HG03025 (cell line): Measurements from ENCODE around the gene KLK5.
"Not testable (repeated sequence)": the region's sequence is repeated elsewhere in the genome, so short reads cannot be mapped to it uniquely, and the experiment has no call there.

Experiments
- ATAC-seq: cut with Tn5 transposase; IDR thresholded peaks from one replicate; pipeline ENCODE4 v1.9.1; 2021; ENCODE audit warnings: mild to moderate bottlenecking, moderate library complexity; ENCODE audit not compliant: unreplicated experiment, low FRiP score

KLK5 gene

GRCh38 chr19:50952910-50953309 is at the start of gene KLK5:
Gene KLK5, minus strand, starts transcription at chr19:50953038. Its CDS starts 381 bp downstream, at chr19:50952657.
- ATAC-seq, result no peak

- ATAC-seq, result no peak
Observed at GRCh38 chr19:51002089-51002532, 49.3 kb upstream of the KLK5 start.

- no peak for ATAC-seq
Observed at GRCh38 chr19:51001515-51001914, 48.7 kb upstream of the KLK5 start, which contains the start of gene KLK8. Gene KLK8, minus strand, starts transcription at chr19:51001604. Its CDS starts 437 bp downstream, at chr19:51001167.

- no peak for ATAC-seq
Observed at GRCh38 chr19:51000981-51001380, 48.1 kb upstream of the KLK5 start.

- no peak for ATAC-seq
Observed at GRCh38 chr19:51000426-51000825, 47.6 kb upstream of the KLK5 start.

DNA sequence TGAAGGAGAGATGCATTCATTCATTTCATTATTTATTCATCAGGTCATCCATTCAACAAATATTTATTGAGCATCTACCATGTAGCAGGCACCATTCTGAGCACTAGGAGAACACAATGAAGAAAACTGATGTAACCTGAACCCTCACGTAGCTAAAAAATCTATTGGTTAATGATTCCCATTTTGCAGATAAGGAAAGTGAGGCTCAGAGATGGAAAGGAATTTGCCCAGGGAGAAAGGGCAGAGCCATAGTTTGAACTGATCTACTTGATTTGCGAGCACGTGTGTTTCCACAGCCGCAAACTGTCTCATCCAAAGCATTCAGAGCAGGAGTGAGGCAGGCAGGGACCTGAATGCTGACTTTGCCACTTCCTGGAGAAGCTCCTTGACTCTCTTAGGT is 45.8 kb upstream of the KLK5 start:
- ATAC-seq, result no peak

- no peak for ATAC-seq
Observed at GRCh38 chr19:50998061-50998460, 45.2 kb upstream of the KLK5 start.

DNA sequence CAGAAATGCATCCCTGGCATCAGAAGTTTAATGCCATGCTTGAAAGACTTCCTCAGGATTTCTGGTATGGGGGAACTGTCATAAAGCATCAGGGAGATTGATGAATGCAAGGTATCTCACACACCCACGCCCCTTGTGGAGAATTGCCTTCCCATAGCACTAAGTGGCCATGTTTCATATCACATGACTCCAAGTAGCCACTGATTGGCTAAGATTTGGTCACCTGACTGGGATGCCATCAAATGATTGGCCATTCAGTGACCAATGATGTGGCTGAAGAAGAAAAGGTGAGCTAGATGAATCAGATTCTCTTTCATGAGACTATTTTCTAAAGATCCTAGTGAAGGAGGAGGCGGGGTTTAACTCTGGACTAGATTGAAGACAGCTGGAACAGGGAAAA is 41.3 kb upstream of the KLK5 start:
- ATAC-seq, result no peak

DNA sequence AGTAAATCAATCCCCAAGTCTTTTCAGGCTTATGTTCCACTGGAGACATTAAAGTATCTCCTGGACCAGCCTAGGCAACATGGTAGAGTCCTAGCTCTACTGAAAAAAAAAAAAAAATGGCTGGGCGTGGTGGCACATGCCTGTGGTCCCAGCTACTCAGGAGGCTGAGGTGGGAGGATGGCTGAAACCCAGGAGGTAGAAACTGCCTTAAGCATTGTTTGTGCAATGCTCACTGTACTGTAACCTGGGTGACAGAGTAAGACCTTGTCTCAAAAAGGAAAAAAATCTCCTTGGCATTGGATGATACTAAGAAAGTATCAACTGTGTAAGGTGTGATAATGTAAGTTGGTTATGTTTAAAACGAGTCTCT is 39.8 kb upstream of the KLK5 start:
- no peak for ATAC-seq

DNA sequence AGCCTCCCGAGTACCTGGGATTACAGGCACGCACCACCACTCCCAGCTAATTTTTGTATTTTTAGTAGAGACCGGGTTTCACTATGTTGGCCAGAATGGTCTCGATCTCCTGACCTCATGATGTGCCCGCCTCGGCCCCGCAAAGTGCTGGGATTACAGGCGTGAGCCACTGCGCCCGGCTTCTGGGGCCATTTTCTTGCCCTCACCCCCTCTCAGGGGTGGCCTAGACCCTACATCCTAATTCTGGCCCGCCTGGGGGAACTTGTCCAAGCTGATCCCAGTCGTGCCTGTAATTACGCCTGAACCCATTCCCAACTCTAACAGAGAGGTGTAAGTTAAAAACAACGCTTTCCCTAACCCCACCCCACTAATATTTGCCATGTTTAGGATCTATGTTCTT is 31.6 kb upstream of the KLK5 start:
- ATAC-seq, result not testable (repeated sequence)

DNA sequence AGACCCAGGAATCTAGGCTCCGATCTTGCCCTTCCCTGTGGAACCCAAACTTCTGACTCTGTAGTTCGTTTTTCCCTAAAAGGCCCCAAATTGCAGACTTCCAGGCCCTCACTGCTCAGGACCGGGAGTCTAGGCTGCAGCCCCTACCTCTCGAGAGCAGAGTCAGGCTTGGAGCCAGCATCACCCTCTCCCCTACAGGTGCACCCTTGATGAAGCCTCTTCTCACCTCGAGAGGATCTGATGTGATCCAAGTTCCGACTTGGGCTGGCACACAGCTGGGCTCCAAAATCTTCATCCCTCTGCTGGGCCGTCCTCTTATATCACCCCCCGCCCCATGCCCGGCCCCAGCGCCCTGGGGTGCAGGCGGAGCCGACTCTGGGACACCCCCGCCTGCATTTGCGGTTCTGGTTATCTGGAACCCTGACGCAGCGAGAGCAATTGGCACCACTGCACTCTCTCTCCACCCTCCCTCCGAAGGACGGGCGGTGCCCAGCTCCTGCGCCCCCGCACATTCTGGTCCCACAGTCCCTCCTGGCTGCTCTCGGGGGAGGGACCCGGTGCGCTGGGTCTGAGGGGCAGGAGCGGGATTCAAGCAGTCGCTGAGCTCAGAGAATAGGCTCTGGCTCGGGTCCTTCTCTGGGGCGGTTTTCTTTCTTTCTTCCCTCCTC is 30.9 kb upstream of the KLK5 start, which contains the start of gene KLK7:
Gene KLK7 (minus strand): TSS at position 293 of the 668 bp plus-strand sequence. CDS start 1,518 bp downstream, outside the sequence.
- ATAC-seq, result no peak

GRCh38 chr19:50982186-50982585 is 29.3 kb upstream of the KLK5 start:
- ATAC-seq, result no peak

- ATAC-seq, result no peak
Observed at GRCh38 chr19:50981587-50982146, 28.8 kb upstream of the KLK5 start.

- no peak for ATAC-seq
Observed at GRCh38 chr19:50980208-50980607, 27.4 kb upstream of the KLK5 start.

GRCh38 chr19:50979758-50980157 is 26.9 kb upstream of the KLK5 start:
- no peak for ATAC-seq

DNA sequence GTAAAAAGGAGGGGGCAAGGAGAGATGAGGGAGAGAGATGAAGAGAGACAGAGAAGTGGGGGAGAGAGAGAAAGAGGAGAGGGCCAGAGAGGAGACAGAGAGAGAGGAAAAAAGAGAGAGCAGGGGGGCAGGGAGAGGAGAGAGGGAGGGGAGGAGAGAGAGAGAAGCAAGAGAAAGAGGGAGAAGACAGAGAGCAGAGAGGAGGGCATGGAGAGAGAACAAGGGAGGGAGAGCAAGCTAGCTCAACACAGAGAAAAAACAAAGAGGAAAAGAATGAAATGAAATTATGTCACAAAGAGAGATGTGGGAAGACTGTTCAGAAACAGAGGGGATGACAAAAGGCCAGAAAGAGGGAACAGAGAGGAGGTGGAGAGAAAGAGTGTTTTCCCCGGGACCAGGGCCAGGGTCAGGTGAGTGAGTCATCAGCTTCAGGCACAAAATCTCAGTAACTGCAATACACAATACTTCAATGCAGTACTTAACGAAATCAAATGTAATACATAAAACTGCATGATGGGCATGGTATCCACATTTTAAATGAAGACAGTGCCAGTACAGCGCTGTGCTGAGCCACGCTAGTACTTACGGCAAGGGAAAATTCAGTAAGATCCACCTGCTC is 26.0 kb upstream of the KLK5 start:
- no peak for ATAC-seq

DNA sequence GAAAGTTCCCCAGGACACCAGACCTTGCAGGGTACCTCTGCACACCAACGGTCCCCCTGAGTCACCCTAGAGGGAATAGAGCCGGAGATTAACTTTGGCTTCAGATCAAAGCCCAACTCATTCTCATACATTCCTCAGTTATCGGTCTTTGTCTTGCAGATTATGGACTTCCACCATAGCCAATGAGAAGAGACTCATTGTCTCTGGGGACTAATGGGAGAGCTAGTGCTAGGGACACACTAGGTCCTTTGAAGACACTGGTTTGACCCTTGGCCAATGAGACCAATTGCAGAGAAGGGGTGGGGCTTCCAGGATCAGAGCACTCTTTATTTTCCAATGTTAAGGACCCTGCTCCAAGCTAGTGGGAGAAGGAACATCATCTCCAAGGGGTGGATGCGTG is 24.8 kb upstream of the KLK5 start:
- ATAC-seq, result no peak

- ATAC-seq, result no peak
Observed at GRCh38 chr19:50975766-50976165, 22.9 kb upstream of the KLK5 start.

DNA sequence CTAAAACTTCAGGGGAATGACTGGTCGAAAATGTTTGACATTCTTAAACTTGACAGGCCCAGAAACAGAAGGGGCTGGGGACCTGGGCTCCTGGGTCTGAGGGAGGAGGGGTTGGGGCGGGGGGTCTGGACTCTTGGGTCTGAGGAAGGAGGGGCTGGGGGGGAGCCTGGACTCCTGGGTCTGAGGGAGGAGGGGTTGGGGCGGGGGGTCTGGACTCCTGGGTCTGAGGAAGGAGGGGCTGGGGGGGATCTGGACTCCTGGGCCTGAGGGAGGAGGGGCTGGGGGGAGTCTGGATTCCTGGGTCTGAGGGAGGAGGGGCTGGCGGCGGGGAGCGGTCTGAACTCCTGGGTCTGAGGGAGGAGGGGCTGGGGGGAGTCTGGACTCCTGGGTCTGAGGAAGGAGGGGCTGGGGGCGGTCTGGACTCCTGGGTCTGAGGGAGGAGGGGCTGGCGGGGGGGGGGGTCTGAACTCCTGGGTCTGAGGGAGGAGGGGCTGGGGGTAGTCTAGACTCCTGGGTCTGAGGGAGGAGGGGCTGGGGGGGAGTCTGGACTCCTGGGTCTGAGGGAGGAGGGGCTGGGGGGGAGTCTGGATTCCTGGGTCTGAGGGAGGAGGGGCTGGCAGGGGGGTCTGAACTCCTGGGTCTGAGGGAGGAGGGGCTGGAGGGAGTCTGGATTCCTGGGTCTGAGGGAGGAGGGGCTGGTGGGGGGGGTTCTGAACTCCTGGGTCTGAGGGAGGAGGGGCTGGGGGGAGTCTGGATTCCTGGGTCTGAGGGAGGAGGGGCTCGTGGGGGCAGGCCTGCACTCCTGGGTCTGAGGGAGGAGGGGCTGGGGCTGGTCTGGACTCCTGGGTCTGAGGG is 22.1 kb upstream of the KLK5 start:
- no peak for ATAC-seq

DNA sequence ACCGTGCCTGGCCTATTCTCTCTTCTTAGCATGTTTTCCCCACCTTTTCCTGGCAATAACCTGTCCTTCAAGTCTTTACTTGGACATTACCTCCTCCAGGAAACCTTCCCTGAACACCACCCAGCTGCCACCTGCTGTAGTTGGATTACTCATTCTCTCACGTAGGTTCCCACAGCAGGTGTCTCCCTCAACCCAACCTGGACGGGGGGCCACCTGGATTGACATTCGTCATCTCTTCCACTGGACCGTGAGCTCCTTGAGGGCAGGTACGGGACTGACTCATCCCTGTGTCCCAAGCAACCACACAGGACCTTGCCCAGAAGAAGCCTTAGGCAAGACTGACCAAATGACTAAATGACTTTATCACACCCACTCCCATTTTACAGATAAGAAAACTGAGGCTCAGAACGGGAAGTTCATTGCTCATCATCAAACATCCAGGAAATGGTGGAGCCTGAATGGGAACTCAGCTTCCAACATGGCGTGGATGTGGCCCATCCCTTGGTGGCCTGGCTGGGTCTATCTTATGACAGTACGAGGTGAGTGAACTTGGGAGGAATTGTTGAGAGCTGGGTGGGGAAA is 20.0 kb upstream of the KLK5 start:
- no peak for ATAC-seq

- not testable (repeated sequence) for ATAC-seq
Observed at GRCh38 chr19:50969810-50970209, 17.0 kb upstream of the KLK5 start.
